Endothelial cell of umbilical vein (primary cell): ENCODE results near the gene TEX22. TPM values are rescaled to one million over a fixed set of nuclear protein-coding genes. Genes with fewer than 3 reads are reported as not detected.

Experiments used
- BruUV-seq: library from RNA; stranded (reverse); fragments of 400-500 nt; replicated peaks from 2 replicates; lab custom pipeline; 2021; lab: Mats Ljungman, UMichigan
- CTCF ChIA-PET: fragments of 300-600, 350-600 bp; sonication (Branson Sonifier 250); formaldehyde crosslinking; loops from one replicate; lab custom pipeline; 2021; ENCODE audit warnings: antibody characterized with exemption, inconsistent platforms; lab: Charles Lee
- POLR2A ChIA-PET: fragments of 300-600, 350-600 bp; sonication (Branson Sonifier 250); formaldehyde crosslinking; loops from one replicate; lab custom pipeline; 2021; ENCODE audit warnings: antibody characterized with exemption, inconsistent platforms; lab: Charles Lee
- DNase-seq: peaks from one replicate; pipeline ENCODE4 v3.0.0-alpha.2; 2011; ENCODE audit warnings: low read depth, low spot score
- FAIRE-seq: peaks from 2 replicates; lab custom pipeline; 2011; peaks lifted over from hg19 to GRCh38; lab: Jason Lieb, UNC
- H2AFZ ChIP-seq: 2 replicates; pipeline ENCODE4 v1.6.0; 2012; ENCODE audit warnings: low read depth, low read length, control low read depth, inconsistent platforms
- H3K27ac ChIP-seq: 2 replicates; pipeline ENCODE4 v1.5.1; 2011; ENCODE audit warnings: low read depth, mild to moderate bottlenecking, control low read depth, low read length, moderate library complexity; ENCODE audit not compliant: insufficient read depth
- H3K27me3 ChIP-seq, 2 experiments: 2 replicates each; pipeline versions ENCODE4 v1.6.0 to v1.6.1; 2011; ENCODE audit warnings: low read length in 2 of 2, mixed read lengths in 1 of 2; ENCODE audit not compliant: control insufficient read depth in 2 of 2, insufficient read depth in 2 of 2
- H3K36me3 ChIP-seq, 2 experiments: 2 replicates in 1 of 2; 3 replicates in 1 of 2; pipeline ENCODE4 v1.5.1; 2011; ENCODE audit warnings: low read length in 2 of 2, mild to moderate bottlenecking in 1 of 2, moderate library complexity in 1 of 2; ENCODE audit not compliant: control insufficient read depth in 2 of 2, insufficient read depth in 2 of 2; ENCODE audit errors: extremely low read depth in 1 of 2
- H3K4me1 ChIP-seq: 3 replicates; pipeline ENCODE4 v1.5.1; 2011; ENCODE audit warnings: mild to moderate bottlenecking, low read length; ENCODE audit not compliant: control insufficient read depth, insufficient read depth; ENCODE audit errors: extremely low read depth
- H3K4me2 ChIP-seq: 2 replicates; pipeline ENCODE4 v1.6.1; 2011; ENCODE audit warnings: low read length, control low read depth, mixed read lengths; ENCODE audit not compliant: insufficient read depth
- H3K4me3 ChIP-seq, 3 experiments: fragments of 200-600 bp in 1 of 3; sonication (generic), shearing (Covaris generic) in 1 of 3; replicated peaks in 1 of 3; 2 replicates each; pipeline ENCODE4 v1.5.1; 2011 to 2016; ENCODE audit warnings: control low read depth in 3 of 3, low read length in 3 of 3, mild to moderate bottlenecking in 2 of 3, inconsistent platforms in 1 of 3, low read depth in 1 of 3, moderate library complexity in 1 of 3; ENCODE audit not compliant: insufficient read depth in 1 of 3
- H3K79me2 ChIP-seq: 2 replicates; pipeline ENCODE4 v1.6.0; 2012; ENCODE audit warnings: low read length, inconsistent platforms; ENCODE audit not compliant: control insufficient read depth, insufficient read depth
- H3K9ac ChIP-seq: replicated peaks from 2 replicates; pipeline ENCODE3; 2011; ENCODE audit warnings: low read length, control low read depth; ENCODE audit not compliant: insufficient read depth; ENCODE audit errors: extremely low read depth
- H3K9me1 ChIP-seq: replicated peaks from 3 replicates; pipeline ENCODE4 v1.6.0; 2011; ENCODE audit warnings: mild to moderate bottlenecking, low read length; ENCODE audit not compliant: control insufficient read depth, insufficient read depth; ENCODE audit errors: extremely low read depth
- H3K9me3 ChIP-seq: replicated peaks from 2 replicates; pipeline ENCODE4 v1.5.1; 2012; ENCODE audit warnings: low read length, inconsistent platforms; ENCODE audit not compliant: control insufficient read depth, insufficient read depth
- H4K20me1 ChIP-seq: replicated peaks from 2 replicates; pipeline ENCODE3; 2011; ENCODE audit warnings: mild to moderate bottlenecking, low read length; ENCODE audit not compliant: control insufficient read depth, insufficient read depth; ENCODE audit errors: extremely low read depth
- CTCF ChIP-seq, 2 donors: IDR thresholded peaks; 1 replicate in 1 of 2; 2 replicates in 1 of 2; pipeline ENCODE4 v1.5.1; 2011; ENCODE audit warnings: low read length in 2 of 2, mild to moderate bottlenecking in 2 of 2, moderate library complexity in 2 of 2, control low read depth in 1 of 2, inconsistent platforms in 1 of 2, low read depth in 1 of 2; ENCODE audit not compliant: insufficient read depth in 1 of 2; ENCODE audit errors: extremely low read depth in 1 of 2
- EZH2 ChIP-seq: IDR thresholded peaks from 2 replicates; pipeline ENCODE4 v1.6.1; 2012; ENCODE audit warnings: borderline replicate concordance, low read depth, mild to moderate bottlenecking, moderate library complexity, low read length, inconsistent platforms; ENCODE audit not compliant: severe bottlenecking
- FOS ChIP-seq: IDR thresholded peaks from 2 replicates; pipeline ENCODE4 v1.6.1; 2011; ENCODE audit warnings: mild to moderate bottlenecking, low read length, moderate library complexity, borderline replicate concordance; ENCODE audit not compliant: insufficient read depth
- JUN ChIP-seq: IDR thresholded peaks from 2 replicates; pipeline ENCODE4 v1.6.1; 2011; ENCODE audit warnings: borderline replicate concordance, low read depth; ENCODE audit not compliant: insufficient read length, insufficient read depth
- MAX ChIP-seq: IDR thresholded peaks from 2 replicates; pipeline ENCODE4 v1.6.1; 2011; ENCODE audit not compliant: insufficient read depth, insufficient read length
- MYC ChIP-seq: IDR thresholded peaks from one replicate; pipeline ENCODE4 v1.6.1; 2011; ENCODE audit warnings: mild to moderate bottlenecking, low read depth, low read length
- POLR2AphosphoS5 ChIP-seq: IDR thresholded peaks from 2 replicates; pipeline ENCODE4 v1.6.1; 2012; ENCODE audit warnings: low read depth, mild to moderate bottlenecking, control low read depth, low read length, moderate library complexity; ENCODE audit not compliant: insufficient read depth
- dilution Hi-C: fragments of 300-500 bp; cut with MboI; formaldehyde crosslinking; loops from one replicate; pipeline ENCODE4 v1.15.0; 2019; ENCODE audit warnings: low sequenced_read_pairs; ENCODE audit not compliant: extremely low pct_ligation_motif_present
- intact Hi-C: fragments of 100-400 bp; cut with micrococcal nuclease; formaldehyde crosslinking; loops from one replicate; pipeline ENCODE4 v1.10.0; 2022
- polyA plus RNA-seq, 4 experiments: library from polyadenylated mRNA; depleted of rRNA in 3 of 4; stranded (reverse) in 3 of 4; unstranded in 1 of 4; fragments of >200 nt; gene quantifications; 2 replicates each; pipeline versions ENCODE4 v1.2.1 to v1.2.3, GENCODE V29; 2011 to 2012; ENCODE audit warnings: missing spikeins in 1 of 4
- total RNA-seq: library from RNA; stranded (reverse); gene quantifications from 2 replicates; pipeline ENCODE4 v1.2.3, GENCODE V29; 2021

Gene TEX22
- total and polyA plus RNA-seq, 2 donors (not counting 3 experiments of a cell fraction or from before 2014, with no cell fraction given): 0.06 to 1.1 TPM

GRCh38 chr14:105366386-105367074 lies 31.8 kb upstream of the TEX22 start:
- DNase-seq (no peak), FAIRE-seq (no peak)
- no peaks in the 10 kb centered on the region for H3K9me3 ChIP-seq
- no peak overlapping the region for H3K4me3 ChIP-seq
- H3K27me3 ChIP-seq: no peaks in the 10 kb centered on the region
- dilution Hi-C loops (no loop called here), intact Hi-C loops (no loop called here)
- no peaks in the 10 kb centered on the region for H3K79me2 ChIP-seq
- no peak overlapping the region for H2AFZ ChIP-seq
- no peak overlapping the region for H3K27ac ChIP-seq
- peaks cover 0 to 4% of the 10 kb centered on the region in 2 experiments for H3K36me3 ChIP-seq
- TF ChIP-seq MYC (no peak), JUN (no peak), FOS (no peak), CTCF (IDR thresholded peaks at IDR 0.05; ENCODE audit: extremely low read depth in 1 of 2, insufficient read depth in 1 of 2, low read depth in 1 of 2, low read length in 2 of 2) (no peak), EZH2 (no peak), MAX (no peak), POLR2AphosphoS5 (no peak)
- CTCF ChIA-PET: interaction anchor here (1.2 to 1.8 kb wide), 3 partner anchors 15 to 123 kb away, joined by 4 to 9 read pairs (median 4); no protein-coding TSS in a partner anchor
- no peak overlapping the region for H3K9ac ChIP-seq
- POLR2A ChIA-PET: no interaction called here
- no peak overlapping the region for H3K4me2 ChIP-seq
- no TSS peak for BruUV-seq
- no peaks in the 10 kb centered on the region for H3K9me1 ChIP-seq
- H4K20me1 ChIP-seq: no peaks in the 10 kb centered on the region
- H3K4me1 ChIP-seq: no peaks in the 10 kb centered on the region
